ENCODE results near the gene DPP9.

Gene DPP9

DNA sequence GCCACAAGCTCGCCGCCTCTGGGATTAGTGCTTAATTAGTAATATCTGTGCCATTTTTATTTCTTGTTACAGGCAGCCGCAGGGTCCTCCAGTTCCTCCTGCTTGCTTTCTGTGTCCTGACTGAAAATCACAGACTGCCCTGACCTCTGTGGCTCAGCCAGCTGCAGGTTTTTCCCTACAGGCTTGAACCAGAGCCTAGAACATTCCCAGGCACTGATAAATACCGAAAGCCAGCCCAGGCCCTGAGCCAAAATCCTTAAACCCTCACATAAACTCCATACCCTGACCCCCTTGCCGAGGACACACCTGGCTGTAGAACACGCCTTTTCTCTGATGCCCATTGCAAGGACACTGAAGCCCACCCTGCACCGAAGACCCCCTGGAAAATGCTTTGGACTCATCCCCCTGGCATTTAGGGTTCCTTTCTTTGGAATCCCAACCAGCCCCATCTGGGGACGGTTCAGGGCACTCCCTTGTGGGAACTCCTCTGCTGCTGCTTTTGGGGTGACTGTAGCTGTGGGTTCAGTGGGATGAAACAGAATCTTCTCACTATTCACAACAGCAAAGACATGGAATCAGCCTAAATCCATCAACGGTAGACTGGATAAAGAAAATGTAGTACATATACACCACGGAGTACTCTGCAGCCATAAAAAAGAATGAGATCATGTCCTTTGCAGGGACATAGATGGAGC is 15.5 kb downstream of the DPP9 start:
- no peak for DNase-seq

DNA sequence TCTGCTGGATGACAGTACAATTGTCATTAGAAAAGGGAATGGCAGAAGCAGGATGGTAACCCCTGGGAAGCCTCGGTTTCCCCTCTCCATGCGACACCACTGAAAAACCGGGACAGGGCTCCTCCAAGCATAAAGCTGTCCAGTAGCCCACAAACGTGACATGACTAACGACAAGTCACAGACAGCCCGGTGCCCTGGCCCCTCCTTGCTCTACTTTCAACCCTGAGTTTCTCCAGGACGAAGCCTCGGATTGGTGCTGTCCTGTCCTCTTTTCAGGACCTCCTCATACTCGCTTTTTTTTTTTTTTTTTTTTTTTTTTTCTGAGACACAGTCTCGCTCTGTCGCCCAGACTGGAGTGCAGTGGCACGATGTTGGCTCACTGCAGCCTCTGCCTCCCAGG is 16.3 kb downstream of the DPP9 start:
- DNase-seq = no peak

DNA sequence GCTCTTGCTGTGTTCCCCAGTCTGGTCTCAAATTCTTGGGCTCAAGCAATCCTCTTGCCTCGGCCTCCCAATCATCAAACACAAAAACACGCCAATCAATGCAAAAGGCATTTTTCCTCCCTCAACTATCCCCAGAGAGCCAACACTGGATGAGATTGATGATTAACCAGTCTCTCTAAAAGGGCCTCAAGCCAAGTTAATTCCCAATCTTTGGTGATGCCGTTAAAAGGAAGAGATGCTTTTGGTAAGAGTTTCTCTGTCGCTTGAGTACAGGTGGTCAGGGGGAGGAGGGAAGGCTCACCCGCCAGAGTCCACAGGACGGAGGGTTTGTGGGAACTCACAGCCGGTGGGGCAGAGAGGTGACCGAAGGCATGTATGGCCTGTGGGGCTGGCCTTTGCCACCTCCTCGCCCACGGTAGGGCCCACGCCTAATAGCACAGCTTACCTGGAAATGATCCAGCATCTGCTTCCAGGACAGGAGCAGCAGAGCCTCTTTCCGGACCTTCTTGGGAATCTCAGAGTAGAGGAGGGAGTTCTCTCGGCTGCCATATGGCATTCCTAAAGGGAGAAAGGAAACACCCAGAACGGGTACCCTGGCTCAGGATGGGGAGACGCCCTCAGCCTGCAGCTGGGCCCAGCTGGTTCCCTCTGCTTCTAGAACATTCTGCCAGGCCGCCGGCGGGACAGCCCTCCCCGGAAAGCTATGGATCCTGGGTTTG is 18.1 kb downstream of the DPP9 start:
- DNase-seq = no peak

DNA sequence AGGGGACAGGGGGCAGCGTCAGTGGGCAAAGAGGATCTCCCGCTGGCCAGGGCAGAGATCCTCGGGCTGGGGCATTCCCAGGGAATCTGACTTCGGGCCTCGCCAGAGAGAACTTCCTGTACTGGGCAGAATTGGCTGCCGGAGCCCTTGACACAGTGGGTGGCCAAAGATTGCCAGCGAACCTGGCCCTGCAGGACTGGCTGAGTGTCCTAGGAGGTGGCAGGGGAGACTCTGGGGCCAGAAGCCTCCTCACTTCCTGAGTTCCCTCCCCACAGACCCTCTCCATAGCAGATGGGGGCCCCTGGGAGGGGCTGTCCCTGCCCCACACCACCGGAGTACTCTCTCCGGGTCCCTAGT is 19.3 kb downstream of the DPP9 start:
- no peak for DNase-seq

DNA sequence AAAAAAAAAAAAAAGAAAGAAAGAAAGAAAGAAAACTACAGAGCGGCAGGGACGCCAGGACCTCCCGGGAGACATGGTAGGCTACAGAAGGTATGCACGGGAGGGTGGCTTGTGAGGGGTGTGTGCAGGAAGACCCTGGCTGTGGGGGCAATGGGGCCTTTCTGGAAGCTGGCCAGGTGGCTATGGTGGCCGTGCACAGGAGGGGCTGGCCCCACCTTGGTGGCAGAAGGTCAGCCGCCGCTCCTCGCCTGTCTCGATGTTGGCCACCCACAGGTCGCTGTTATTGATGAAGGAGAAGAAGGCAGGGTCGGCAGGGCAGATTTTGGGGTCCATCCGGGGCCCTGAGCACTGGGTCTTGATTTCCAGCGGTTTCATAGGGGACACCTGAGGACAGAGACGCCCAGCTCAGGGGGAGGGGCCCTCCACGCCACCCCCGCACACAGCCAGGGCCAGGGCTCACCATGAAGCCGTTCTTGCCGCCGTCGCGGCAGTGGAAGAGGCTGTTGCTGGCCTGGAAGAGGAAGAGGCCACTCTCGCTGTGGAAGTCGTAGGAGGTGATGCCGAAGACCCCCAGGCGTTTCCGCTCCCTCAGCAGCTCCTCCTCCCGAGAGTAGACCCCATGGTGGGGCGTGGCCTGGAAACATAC is 19.8 kb downstream of the DPP9 start:
- DNase-seq = no peak

DNA sequence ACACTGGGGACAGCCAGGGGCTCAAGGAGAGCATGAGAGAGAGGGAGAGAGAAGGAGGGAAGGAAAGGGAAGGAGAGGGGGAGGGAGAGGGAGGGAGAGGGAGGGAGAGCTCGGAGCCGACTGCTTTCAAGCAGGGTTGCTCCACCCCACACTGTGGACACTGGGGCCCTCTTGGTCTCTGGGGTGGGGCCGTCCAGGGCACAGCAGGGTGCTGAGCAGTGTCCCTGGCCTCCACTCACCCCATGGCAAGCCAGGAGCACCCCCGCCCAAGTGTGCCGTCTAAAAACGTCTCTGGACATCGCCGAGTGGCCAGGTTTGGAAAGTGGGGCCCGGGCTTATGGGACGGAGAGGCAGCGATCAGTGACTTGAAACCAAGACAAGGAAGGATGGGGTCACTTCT is 20.9 kb downstream of the DPP9 start:
- DNase-seq = no peak

DNA sequence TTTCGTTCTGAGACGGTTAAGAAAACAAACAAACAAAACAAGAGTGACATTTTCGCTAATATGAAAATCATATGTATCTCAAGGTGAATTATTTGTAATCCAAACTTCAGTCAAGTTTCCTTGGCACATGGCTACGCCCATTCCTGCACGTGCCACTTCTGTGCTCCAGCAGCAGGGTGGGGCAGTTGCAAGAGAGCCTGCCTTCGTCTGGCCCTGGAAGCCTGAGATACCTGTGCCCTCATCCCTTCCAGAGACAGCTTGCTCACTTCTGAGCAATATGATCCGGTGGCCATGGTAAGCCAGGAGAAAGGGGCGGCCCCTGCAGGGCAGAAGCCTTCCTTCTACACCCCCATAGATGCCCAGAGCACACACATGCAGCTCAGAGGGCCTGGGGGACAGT is 22.1 kb downstream of the DPP9 start:
- DNase-seq = no peak

DNA sequence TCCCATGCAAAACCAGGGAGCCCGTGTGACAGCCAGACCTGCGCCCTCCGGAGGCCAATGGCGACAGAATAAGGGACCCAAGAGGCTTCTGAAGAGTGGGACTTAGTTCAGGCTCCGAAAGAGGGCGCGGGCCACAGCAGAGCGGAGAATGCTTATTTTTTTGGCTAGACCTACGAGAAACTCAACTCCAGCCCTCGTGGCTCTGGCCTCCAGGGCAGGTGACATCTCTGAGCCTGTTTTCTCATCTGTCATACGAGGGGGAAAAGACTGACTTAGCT is 23.0 kb downstream of the DPP9 start:
- DNase-seq = no peak

DNA sequence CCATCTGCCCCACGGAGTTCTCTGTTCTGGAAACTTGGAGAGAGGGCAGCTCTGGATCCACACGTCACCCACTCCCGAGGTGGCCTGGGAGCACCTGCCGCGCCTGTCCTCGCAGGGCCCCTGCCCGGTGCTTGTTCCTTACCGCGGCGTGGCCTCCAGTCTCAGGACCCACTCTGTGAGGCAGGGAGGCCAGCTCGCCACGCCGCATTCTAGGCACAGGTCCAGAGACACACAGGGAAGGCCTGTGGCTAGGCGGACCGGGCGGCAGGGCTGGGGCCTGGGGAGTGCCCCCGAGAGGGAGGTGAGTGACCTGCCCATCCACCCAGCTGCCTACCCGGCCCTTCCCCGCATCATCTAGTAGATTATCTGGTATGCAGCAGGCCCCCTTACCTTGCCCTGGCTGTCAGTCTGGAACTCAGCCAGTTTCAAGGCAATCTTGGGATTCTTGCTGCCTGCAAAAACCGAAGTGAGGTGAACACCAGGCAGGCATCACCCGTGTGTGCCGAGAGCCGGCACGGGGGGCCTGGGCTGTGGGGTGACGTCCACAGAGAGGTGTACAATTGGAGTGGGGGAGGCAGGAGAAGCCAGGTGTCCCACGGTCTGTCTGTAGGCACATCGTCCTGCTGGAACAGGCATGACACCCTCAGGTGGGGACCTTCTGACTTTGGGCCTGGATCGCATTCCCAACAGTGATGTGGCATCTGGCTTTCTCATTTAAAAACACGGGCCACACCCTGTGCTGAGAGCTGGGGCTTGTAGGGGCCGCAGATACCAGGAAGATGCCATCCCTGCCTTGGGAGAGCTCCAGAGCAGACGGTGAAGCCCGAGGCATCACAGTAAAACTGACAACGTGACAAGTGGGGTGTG is 23.6 kb downstream of the DPP9 start:
- DNase-seq = no peak

DNA sequence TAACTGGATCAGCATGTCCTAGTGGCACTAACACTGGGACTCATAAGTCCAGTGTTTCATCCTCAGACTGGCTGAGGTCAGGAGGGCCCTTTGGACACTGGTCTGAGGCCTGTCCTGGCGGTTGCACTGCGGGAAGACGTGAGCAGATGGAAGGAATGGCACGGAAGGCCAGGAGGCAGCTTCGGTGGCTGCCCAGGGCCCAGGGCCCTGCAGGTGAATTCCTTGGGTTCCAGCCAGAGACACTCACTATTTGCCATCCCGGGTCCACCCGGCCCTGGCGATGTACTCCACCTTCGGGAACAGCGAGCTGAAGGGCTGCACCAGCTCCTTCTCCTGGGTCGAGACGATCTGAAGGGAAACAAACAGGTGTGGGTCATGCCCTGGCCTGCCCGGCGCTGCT is 26.3 kb downstream of the DPP9 start:
- DNase-seq = no peak

DNA sequence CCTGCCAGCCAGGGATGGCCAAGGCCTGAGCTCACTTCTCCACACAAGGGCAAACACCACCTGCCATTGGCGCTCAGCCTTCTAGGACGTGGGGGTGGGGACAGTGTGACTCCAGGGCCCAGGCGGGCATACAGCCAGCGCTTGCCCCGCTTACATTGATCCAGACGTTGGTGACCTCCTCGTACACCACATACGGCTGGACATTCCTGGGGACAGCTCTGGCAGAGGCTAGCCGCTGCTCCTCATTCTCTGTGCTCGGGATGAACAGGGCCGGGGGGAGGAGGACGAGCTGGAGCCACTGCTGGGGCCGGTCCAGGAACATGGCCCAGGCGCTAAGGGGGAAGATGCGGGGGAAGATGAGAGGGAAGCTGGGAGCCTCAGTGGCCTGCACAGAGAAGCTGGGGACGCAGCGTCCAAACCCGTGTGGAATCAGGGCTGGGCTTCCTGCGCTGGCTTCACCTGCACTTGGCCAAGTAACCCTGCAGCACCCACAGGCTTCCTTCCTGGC is 28.4 kb downstream of the DPP9 start:
- no peak for DNase-seq

DNA sequence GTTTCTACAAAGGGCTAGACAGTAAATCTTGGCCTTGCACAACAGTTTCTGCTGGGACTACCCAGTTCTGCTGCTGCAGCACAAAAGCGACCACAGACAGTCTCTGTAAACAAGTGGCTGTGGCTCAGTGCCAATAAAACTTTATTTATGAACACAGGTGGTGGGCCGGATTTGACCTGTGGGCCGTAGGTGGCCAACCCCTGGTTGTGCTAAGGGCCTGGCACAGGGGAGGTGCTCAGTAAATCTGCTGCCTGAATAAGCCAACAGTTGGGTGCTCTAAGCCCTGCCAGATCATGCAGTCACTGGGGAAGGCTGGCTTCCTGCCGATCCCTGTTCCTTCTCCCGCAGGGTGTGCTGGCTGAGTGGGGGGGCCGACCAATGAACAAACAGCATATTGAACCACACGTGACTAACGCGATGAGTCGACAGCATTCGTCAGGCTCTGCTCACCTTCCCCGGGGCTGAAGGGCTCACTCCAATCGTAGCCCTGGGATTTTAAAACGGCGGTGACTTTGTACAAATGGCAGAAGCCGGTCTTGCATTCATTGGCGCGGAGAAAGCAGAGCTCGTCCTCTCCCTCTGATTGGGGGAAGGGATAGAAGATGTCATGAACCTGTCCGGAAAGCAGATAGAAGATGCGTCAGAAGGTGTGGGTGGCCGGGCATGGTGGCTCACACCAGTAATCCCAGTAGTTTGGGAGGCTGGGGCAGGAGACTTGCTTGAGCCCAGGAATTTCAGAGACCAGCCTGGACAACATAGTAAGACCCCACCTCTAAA is 29.2 kb downstream of the DPP9 start:
- DNase-seq = no peak

DNA sequence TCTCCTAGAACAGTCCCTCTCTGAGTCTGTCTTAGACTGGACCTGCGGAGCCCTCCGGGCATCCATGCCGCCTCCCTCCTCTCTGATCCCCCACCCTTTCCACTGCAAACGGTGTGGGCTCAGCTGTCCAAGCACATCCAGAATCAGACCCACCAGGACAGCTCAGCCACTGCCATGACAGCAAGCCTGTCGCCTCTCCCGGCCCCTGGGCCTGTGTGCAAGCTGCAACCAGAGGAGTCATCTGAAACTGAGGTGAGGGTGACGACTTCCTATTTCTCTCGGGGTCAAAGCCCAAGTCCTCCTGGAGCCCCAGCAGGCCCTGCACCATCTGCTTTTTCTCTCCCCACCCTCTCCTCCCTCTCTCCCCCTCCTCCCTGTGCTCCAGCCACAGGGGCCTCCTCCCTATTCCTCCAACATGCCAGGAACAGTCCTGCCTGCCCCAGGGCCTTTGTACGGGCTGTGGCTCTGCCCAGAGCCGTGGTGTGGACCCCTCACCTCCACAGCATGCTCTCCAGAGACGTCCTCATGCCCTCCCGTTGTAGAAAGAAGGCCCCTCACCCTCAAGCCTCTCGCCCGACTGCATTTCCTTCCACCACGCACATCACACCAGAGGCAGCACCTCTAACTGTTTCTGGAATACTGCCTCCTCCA is 30.0 kb downstream of the DPP9 start:
- no peak for DNase-seq

DNA sequence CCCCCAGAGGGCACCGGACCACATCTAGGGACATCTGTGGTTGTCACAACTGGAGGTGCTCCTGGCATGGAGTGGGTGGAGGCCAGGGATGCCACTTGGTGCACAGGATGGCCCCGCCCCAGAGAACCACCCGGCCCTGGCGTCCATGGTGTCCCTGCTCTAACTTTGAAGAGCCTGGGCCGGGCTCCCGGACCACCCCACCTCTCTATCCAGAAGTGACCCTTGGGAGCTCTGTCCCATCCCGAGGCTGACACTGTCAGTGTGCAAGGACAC is 30.6 kb downstream of the DPP9 start:
- DNase-seq = no peak

DNA sequence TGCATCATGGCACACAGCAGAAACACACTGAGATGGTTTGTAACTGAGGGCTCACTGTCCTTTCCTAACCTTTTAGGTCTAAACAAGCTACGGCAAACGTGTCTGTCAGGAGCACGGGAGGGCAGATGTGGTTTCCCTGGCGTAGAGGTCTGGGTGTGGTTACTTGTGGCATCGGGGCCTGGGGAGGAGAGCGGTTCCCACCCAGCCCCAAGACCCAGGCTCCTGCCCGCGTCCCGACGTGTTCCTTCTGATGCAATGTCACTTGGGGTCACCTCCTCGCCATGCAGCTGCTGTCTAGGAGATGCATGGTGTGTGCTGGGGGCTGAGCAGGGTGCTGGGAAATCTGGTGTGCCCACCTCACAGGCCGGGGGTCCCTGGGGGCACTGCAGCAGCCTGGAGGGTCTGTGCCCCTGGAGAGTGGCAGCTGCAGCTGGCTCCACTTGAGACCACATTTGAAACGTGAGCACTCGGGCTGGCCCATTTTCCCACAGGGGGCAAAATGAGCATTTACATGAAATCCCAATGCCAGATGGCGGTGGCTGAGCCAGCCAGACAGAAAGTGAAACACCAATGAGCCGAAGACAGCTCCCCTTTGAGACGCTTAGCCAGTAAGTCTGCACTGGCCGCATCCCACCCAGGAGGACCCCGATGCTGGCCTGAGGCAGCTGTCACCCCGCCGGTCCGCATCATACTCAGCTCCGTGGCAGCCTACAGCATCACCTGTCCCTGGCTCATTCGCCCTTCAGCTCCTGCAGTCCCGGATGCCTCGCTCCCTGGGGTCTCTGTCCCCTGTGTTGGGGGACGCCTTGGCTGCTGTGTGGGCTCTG is 31.2 kb downstream of the DPP9 start:
- no peak for DNase-seq

DNA sequence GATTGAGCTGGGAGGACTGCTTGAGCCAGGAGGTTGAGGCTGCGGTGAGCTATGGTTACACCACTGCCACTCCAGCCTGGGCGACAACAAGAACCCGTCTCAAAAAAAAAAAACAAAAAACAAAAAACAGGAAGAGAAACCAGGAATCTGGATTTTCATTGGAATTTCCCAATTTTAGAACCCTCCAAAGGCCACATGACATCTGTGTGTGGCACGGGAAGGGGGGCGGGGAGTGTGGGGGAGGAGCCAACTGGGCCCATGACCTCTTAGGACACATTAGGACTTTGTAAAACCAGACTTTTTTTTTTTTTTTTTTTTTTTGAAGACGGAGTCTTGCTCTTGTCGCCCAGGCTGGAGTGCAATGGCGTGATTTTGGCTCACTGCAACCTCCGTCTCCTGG is 32.3 kb downstream of the DPP9 start:
- no peak for DNase-seq

DNA sequence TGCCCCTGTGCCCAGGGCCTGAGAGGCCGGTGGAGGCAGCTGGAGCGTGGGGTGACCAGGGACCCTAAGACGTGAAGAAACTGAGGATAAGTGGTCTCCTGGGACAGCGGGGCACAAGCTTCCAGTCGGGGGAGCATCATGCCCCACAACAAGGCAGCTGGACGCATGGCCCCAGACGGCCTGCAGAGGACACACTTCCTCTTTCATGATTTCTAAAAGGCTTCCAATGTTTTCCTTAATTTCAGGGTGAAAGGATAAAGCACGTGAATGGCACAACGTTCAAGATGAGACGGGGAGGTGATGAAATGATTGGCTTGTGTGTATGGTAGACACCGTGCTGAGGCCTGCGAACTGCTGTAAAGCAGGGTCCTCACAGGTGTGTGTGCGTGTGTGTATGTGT is 33.3 kb downstream of the DPP9 start:
- no peak for DNase-seq

DNA sequence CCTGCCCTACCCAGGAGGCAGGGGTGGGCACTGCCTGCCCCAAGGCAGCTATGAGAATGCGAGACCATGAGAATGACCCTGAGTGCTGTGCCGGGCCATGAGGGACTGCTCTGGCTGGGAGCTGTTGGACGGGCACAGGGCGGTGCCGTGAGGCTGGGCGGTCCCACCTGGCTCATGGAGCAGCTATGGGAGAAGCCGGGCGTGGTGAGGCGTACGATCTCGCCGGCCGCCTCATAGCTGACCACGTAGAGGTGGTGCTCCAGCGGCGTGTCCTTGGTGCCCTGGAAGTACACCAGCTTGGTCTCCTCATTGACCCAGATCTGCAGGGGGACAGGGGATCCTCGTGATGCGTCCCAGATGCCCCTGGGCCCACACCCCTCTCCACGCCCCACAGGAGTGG is 34.2 kb downstream of the DPP9 start:
- no peak for DNase-seq

DNA sequence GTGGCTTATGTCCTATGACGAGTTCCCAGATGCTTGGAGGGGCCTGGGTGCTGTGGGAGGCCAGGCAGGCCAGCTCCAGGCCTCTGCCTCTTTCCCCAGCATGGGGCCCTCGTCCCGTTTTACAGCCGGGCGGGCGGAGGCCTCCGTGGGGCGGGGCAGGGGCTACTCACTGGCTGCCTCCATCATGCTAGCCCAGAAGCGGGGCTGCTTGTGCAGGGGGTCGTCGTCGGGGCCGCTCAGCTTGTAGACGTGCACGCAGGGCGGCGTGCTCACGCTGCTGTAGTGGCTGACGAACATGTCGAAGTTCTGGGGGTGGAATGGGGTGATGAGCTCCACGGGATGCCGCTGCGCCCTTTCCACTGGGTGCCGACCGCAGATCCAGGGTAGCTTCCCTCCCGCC is 35.1 kb downstream of the DPP9 start:
- no peak for DNase-seq

DNA sequence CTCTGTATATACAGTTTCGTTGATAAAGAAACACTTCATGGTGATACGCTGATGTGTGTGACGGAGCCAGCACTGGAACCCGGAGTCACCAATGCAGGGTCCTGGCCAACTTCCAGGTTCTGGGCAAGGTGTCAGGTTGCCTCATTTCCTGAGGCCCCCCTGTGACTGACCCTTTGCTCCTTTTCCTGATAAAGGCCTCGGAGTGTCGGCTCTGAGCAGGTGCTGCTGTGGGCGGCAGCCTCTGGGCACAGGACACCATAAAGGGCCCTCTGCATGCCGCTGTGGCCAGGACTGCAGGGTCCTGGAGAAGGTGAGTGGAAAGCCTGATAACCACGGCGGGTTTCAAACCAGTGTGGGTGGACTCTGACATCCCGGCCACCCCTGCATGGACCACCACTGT is 36.2 kb downstream of the DPP9 start:
- no peak for DNase-seq

DNA sequence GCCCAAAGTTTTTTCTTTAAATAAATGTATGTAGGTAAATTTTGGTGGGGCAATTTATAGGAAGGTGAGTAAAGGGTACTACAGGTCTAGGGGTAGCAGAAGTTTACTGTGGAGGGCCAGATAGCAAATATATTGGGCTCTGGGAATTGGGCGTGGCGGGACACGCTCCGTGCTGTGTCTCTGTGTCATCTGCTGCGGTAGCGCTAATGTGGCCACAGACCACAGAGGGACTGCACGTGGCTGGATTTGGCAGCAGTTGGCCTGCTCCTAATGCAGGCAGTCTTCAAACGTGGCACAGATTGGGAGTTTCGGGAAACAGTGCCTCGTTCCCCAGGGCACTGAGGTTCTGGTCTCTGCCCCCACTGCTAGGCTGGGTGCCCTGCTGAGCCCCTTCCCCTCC is 36.9 kb downstream of the DPP9 start:
- no peak for DNase-seq
